Prostate gland (tissue), 2 donors: Measurements from ENCODE around the gene CD207.

Source experiments
- POLR2A ChIP-seq: fragments of 450-650 bp; IDR thresholded peaks from one replicate; pipeline ENCODE4 v1.6.1; 2016; ENCODE audit warnings: antibody characterized with exemption, mild to moderate bottlenecking
- POLR2AphosphoS5 ChIP-seq: sonication (generic); formaldehyde crosslinking; IDR thresholded peaks from one replicate; pipeline ENCODE4 v1.6.1; 2017; ENCODE audit warnings: antibody characterized with exemption
- TF ChIP-seq, protein P1 (sequence below), 4 experiments: fragments of 200-600 bp in 2 of 4; fragments of 450-650 bp in 2 of 4; sonication (generic) in 2 of 4; IDR thresholded peaks; 1 replicate in 3 of 4; 2 replicates in 1 of 4; pipeline ENCODE4 v1.5.1; 2016 to 2019; ENCODE audit warnings: antibody characterized with exemption in 4 of 4, mild to moderate bottlenecking in 2 of 4, moderate library complexity in 2 of 4

- TF ChIP-seq, protein P1, sequence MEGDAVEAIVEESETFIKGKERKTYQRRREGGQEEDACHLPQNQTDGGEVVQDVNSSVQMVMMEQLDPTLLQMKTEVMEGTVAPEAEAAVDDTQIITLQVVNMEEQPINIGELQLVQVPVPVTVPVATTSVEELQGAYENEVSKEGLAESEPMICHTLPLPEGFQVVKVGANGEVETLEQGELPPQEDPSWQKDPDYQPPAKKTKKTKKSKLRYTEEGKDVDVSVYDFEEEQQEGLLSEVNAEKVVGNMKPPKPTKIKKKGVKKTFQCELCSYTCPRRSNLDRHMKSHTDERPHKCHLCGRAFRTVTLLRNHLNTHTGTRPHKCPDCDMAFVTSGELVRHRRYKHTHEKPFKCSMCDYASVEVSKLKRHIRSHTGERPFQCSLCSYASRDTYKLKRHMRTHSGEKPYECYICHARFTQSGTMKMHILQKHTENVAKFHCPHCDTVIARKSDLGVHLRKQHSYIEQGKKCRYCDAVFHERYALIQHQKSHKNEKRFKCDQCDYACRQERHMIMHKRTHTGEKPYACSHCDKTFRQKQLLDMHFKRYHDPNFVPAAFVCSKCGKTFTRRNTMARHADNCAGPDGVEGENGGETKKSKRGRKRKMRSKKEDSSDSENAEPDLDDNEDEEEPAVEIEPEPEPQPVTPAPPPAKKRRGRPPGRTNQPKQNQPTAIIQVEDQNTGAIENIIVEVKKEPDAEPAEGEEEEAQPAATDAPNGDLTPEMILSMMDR (IDR thresholded peaks at IDR 0.05): no peak
- no peak for TF ChIP-seq POLR2A
- TF ChIP-seq POLR2AphosphoS5: no peak
Measured at GRCh38 chr2:70828914-70829824, 6.4 kb downstream of the CD207 start.
